ENCODE results near the gene C1orf116. TPM values are rescaled to one million over a fixed set of nuclear protein-coding genes. Genes with fewer than 3 reads are reported as not detected.
"Not testable (repeated sequence)": the region's sequence is repeated elsewhere in the genome, so short reads cannot be mapped to it uniquely, and the experiment has no call there.

C1orf116 gene
- total RNA-seq, 1 donor from 2014 or later = not detected

DNA sequence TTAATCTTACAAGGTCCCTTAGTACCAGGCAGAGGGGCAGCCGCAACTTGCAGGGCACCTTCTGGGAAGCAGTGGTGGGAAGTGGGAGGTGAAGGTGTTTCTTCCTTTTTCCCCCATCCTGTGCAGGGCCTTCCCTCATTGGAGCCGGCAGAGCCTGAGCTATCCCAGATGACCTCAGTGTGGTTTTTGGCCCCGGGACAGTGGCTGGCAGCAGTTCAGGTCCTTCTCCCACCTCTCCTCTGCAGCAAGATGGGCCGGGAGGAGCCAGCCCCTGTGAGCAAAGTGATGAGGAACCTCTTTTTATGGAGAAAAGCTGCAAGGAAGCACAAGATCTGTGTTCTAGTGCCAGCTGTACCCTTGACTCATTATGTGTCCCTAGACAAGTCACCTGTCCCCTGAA, 27.3 kb upstream of the C1orf116 start:
- no peak for DNase-seq (ENCODE audit: low read depth in 2 of 2)

DNA sequence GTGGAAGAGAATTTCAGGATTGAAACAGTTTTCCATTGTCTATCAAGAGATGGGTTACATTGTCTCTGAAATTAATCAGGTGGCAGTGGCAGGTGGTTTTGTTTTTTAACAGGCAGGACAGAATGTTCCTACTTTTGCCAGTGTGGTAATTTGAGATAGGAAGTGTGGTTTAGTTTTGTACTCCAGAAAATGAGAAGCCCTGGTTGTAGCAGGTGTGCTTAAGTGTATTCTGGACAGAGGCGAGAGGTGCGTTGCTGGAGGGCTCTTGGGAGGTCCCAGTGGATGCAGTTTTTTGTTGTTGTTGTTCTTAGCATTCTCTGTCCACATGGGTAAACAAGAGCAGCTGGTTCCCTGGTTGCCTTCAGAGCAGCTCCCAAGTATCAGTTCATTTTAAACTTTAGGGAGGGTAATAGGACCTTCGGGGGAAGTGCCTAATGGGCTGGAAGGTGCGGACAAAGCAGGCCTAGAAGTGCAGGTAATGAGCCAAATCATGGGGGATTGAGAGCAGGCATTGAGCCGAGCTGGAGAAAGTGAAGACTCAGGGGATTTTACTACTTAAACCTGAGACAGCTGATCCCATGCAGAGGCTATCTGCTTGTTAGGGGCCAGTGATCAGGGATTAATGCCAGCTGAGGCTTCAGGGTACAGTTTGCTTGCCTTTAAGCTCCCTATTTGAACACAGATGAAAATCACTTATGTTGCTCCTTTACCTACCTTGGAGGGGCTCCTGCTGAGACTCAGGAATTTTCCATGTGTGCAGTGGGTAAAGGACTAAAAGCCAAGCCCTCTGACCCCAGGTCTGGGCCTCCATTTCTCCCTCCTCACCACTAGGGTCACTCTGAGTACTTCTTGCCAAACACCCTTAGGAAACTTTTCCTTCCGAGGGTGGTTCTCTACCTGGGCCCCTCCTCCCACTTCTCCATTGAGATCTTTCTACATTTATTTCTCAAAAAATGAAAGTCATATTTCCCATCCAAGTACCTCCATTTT, 26.6 kb upstream of the C1orf116 start:
- no peak for DNase-seq (ENCODE audit: low read depth in 2 of 2)

DNA sequence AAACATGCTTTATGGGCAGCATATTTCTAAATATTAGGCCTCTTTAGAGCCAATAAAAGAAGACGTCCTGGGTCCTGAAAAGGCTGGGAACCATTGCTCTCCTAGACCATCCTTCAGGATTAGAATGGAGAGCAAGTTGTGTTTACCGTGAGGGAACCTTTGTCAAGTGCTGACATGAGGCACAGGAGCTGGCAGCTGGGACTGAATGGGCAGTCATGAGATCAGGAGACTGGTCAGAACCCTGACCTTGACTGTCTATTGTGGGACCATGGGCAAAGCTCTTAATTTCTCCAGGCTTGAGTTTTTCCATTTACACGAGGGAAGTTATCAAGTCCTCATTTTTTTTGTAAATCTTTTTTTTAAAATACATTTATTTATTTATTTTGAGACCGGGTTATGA, 25.7 kb upstream of the C1orf116 start:
- no peak for DNase-seq (ENCODE audit: low read depth in 2 of 2)

GRCh38 chr1:207056673-207057072, 24.1 kb upstream of the C1orf116 start:
- no peak for DNase-seq (ENCODE audit: low read depth in 2 of 2)

DNA sequence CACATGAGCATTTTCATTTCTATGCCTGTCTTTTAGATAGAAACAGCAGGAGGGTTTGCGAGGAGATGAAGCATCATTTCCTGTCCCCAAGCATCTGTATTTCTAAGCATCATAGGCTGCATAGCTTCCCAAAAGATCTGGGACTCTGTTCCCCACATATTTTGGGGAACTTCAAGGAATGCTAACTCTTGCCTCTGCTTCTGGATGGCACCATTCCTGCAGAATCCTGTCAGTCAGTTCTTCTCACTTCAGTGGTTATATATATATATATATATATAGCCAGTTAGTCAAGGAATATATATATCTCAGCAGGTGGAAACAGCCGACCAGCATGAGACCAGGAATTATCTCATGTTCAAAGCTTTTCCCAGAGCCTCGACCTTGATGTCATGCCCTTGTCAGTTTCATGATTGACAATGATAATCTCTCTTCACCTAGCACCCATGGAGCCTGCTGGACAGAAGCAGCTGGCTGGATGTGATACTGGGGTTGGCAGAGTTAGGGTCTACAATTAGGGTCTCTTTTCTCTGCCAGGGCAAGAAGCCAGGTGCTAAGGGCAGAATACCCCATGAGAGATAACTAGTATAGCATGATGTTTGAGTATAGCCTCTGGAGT, 22.9 kb upstream of the C1orf116 start:
- DNase-seq (ENCODE audit: low read depth in 2 of 2) = no peak

DNA sequence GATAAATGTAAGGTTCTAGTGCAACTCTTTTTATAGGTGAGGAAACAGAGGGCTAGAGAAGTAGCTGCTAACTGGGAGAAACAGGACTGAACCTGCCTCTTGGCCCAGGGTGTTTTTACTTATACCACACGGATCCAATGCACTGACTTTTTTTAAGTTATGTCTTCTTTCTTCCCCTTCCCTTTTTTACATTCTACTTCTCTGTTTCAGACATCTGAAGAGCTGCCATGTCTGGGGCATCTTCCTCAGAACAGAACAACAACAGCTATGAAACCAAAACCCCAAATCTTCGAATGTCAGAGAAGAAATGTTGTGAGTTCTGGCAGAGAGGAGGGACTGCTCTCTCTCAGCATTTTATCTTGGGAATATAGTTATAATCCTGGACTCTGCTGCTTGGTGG, 21.9 kb upstream of the C1orf116 start:
- DNase-seq (ENCODE audit: low read depth in 2 of 2) = no peak

GRCh38 chr1:207052911-207053769, 20.6 kb upstream of the C1orf116 start, which contains the start of gene PFKFB2:
TSS of gene PFKFB2 (plus strand) at chr1:207053275. CDS start at chr1:207054718, 1,443 bp downstream.
- peak; percentile 52 to 72 for DNase-seq (ENCODE audit: low read depth in 2 of 2)

DNA sequence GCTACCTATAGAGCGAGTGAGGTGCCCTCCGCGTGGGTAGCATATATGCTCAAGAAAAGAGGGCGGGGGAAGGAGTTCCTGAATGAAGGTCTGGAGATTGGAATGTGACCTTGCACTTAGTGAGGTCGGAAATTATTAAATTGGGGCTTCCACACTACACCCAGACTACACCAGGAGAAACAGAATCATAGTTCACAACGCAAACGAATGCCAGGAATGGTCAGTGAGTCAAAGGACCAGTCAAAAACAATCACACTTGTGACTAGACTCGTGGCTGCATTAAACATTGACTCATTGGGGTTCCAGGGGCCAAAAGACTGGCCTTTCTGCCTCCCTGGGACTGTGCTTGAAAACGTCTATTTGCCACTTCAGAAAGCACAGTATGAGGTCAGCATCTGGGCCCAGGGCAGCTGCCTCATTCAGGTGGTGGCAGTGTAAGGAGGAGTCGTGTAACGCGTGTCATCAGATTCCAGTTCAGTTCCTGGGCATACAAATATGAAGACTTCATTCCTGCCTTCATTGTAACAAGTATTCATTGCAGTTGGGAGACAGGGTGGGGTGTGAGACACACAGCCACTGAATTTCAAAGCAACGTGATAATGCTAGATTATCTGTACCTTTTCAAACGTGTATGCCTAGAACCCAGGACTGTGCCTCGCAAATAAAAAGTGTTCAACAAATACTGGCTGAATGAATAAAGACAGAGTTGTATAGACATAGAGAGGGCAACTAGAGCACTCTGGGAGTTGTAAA, 18.8 kb upstream of the C1orf116 start, which contains the start of gene YOD1:
YOD1 (minus strand) TSS at position 18 of the 753 bp plus-strand sequence. CDS start 178 bp downstream, outside the sequence.
- peak in 1 of 2 donors; percentile 2 for DNase-seq (ENCODE audit: low read depth in 2 of 2)

- DNase-seq (ENCODE audit: low read depth in 2 of 2) = peak; percentile 81 to 85
These were observed 18.1 kb upstream of the C1orf116 start for GRCh38 chr1:207050480-207051190.

GRCh38 chr1:207049974-207050391, 17.4 kb upstream of the C1orf116 start:
- DNase-seq (ENCODE audit: low read depth in 2 of 2) = peak; percentile 21 to 59

GRCh38 chr1:207049514-207049913, 17.0 kb upstream of the C1orf116 start:
- no peak for DNase-seq (ENCODE audit: low read depth in 2 of 2)

GRCh38 chr1:207049054-207049453, 16.5 kb upstream of the C1orf116 start:
- no peak for DNase-seq (ENCODE audit: low read depth in 2 of 2)

DNA sequence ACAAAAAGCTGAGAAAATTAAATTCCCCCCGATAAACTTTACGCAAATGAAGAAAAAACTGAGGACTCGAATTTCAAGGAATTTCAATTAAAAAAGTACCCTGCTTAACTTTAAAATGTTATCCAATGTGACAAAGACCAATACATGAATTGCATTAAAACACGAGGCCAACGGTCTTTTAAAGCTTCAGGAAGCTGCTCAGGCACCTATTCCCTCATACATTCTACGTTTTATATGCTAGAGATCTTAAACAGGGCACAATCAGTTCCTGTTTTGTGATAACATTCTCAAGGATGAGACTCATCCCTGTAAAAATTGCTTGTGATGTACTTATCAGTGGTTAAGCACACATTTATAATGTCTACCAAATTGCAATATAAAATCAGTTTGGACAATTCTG, 15.5 kb upstream of the C1orf116 start:
- DNase-seq (ENCODE audit: low read depth in 2 of 2) = no peak

GRCh38 chr1:207047505-207047904, 14.9 kb upstream of the C1orf116 start:
- DNase-seq (ENCODE audit: low read depth in 2 of 2) = no peak

DNA sequence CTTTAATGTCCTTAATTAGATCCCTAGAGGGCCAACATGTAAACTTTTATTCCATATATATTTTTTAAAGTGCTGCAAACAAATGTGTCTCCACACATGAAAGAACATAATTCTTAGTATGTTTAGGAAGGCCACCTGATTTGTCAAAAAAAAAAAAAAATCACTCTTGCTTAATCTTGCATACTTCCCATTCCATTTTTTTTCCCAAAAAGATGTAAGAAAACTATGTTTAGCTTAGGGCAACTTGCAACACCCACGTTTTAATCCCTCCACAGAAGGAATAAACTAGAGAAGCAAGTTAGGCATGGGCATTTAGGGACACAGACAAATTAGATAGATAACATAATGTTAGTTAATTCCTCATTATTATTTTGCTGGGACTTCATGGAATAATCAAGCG, 12.9 kb upstream of the C1orf116 start:
- DNase-seq (ENCODE audit: low read depth in 2 of 2) = no peak

DNA sequence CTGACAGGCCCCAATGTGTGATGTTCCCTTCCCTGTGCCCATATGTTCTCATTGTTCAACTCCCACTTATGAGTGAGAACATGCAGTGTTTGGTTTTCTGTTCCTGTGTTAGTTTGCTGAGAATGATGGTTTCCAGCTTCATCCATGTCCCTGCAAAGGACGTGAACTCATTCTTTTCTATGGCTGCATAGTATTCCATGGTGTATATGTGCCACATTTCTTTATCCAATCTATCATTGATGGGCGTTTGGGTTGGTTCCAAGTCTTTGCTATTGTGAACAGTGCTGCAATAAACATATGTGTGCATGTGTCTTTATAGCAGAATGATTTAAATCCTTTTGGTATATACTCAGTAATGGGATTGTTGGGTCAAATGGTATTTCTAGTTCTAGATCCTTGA, 8.8 kb upstream of the C1orf116 start:
- DNase-seq (ENCODE audit: low read depth in 2 of 2) = not testable (repeated sequence)

DNA sequence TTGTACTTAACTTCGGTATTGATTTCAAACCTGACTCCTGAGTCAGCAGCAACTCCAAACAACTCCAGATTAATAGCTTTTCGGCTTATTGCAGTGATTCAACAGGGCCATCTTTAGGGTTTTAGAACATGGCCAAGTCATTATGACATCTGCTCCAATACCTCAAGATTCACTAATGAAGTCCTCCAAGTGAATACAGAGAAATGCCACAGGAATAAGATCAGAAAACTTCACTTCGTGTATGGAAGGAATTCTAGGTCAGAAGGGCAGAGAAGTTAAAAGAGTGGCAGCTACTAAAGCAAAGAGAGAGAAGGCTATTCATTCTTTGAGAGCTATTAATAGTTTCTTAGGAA, 7.6 kb upstream of the C1orf116 start:
- DNase-seq (ENCODE audit: low read depth in 2 of 2) = no peak

DNA sequence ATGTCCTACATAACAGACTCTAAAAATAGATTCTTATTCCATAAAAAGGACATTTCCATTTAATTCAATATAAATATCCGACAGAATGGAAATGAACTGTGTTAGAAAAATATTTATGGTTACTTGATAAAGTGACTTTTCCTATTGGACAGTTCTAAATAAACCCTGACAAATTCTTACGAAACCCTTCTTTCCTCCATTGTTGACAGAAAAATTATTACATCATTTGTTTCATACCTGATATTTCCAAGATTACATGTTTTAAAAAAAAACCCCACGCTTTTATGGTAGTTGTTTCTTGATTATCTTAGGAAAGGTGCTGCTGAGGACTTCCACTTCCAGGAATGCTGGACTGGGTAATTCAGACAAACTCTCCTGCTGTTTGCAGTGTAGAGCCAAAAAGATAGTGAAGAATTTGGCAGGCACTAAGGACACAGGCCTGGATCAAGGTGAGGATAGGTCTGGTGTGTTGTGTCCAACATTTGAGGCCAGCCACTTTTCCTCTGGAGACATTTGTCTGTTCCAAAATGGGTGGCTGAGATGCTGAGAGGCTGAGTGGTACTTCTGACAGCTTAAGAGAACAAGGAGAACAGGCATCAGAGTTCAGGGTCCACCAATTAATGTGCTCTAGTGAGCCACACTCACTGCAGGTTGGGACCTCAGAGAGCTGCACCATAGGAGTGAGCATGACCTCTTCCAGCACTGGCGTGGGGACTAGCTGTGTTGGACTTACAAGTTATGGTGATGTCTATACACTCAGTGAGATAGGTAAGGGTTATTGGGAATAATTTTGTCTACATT, 7.0 kb upstream of the C1orf116 start:
- no peak for DNase-seq (ENCODE audit: low read depth in 2 of 2)

GRCh38 chr1:207036865-207037264, 4.3 kb upstream of the C1orf116 start:
- no peak for DNase-seq (ENCODE audit: low read depth in 2 of 2)
